ENCODE results near the gene CENPU. TPM values are rescaled to one million over a fixed set of nuclear protein-coding genes. Genes with fewer than 3 reads are reported as not detected.

CENPU gene
- total RNA-seq, 2 donors from 2014 or later = 2.6 to 15.5 TPM

DNA sequence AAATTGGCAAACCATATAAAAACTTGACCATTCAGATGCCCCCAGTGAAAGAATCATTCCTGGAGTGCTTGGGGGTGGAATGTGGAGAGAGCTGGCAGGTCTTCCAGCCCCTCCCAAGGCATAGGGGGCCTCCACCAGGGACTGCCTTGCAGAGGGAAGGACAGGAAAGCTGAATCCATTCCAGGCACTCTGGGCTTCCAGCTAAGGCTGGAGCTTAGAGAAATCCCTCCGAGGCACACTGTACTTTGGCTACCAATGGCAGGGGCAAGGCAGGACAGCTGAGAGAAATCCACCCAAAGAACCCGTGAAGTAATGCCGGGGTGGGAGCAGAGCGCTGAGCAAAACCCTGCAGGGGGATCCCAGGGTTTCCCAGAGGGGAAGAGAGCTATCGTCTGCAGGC lies 4.0 kb downstream of the CENPU start:
- intact Hi-C loops (cut with DNase I) = loop anchor here (5.0 kb wide), 2 partner anchors 83 to 193 kb away; partner anchors contain the start of genes CASP3 and PRIMPOL
- DNase-seq (ENCODE audit: low spot score) = no peak
- no peaks in the 10 kb centered on the region for H3K9me3 ChIP-seq
- no peaks in the 10 kb centered on the region for H3K27me3 ChIP-seq (replicated peaks; ENCODE audit: insufficient read depth)
- H3K27ac ChIP-seq = no peak overlapping the region
- H3K4me1 ChIP-seq (replicated peaks) = no peaks in the 10 kb centered on the region
- TF ChIP-seq, protein P1, sequence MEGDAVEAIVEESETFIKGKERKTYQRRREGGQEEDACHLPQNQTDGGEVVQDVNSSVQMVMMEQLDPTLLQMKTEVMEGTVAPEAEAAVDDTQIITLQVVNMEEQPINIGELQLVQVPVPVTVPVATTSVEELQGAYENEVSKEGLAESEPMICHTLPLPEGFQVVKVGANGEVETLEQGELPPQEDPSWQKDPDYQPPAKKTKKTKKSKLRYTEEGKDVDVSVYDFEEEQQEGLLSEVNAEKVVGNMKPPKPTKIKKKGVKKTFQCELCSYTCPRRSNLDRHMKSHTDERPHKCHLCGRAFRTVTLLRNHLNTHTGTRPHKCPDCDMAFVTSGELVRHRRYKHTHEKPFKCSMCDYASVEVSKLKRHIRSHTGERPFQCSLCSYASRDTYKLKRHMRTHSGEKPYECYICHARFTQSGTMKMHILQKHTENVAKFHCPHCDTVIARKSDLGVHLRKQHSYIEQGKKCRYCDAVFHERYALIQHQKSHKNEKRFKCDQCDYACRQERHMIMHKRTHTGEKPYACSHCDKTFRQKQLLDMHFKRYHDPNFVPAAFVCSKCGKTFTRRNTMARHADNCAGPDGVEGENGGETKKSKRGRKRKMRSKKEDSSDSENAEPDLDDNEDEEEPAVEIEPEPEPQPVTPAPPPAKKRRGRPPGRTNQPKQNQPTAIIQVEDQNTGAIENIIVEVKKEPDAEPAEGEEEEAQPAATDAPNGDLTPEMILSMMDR (IDR thresholded peaks at IDR 0.05) = no peak
- TF ChIP-seq POLR2AphosphoS5 (IDR thresholded peaks at IDR 0.05) (no peak), POLR2A (IDR thresholded peaks at IDR 0.05) (no peak)
- H3K4me3 ChIP-seq = no peak overlapping the region
- whole genome bisulfite sequencing = 70% methylated on average over 5 of the region's 5 CpGs
- H3K36me3 ChIP-seq = no peaks in the 10 kb centered on the region

DNA sequence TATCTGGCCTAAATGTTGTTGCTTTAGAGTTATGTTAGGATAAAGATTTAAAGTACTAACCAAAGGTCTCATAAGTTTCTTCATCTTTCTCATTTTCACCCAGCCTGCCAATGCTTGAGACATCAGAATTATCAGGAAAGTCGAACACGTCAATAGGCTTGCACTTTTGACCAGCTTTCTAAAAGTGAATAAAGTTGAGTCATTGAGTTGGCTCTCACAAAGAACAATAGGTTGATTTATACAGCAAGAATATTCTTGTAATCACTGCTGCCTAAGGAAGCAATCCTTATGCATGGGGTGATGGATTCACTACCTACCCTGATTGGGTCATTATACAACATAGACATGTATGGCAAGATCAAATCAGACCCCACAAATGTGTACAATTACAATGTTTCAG lies 5.0 kb downstream of the CENPU start:
- Histone ChIP-seq H3K9me3 (no peaks in the 10 kb centered on the region), H3K27me3 (replicated peaks; ENCODE audit: insufficient read depth) (no peaks in the 10 kb centered on the region), H3K4me1 (replicated peaks) (no peaks in the 10 kb centered on the region), H3K4me3 (no peak overlapping the region), H3K36me3 (no peaks in the 10 kb centered on the region), H3K27ac (no peak overlapping the region)
- intact Hi-C loops (cut with DNase I) = no loop called here
- TF ChIP-seq POLR2AphosphoS5 (IDR thresholded peaks at IDR 0.05) = no peak
- TF ChIP-seq POLR2A (IDR thresholded peaks at IDR 0.05) = no peak
- TF ChIP-seq, protein P1 (IDR thresholded peaks at IDR 0.05) = no peak
- no peak for DNase-seq (ENCODE audit: low spot score)
- 72% methylated on average over 2 of the region's 2 CpGs for WGBS

DNA sequence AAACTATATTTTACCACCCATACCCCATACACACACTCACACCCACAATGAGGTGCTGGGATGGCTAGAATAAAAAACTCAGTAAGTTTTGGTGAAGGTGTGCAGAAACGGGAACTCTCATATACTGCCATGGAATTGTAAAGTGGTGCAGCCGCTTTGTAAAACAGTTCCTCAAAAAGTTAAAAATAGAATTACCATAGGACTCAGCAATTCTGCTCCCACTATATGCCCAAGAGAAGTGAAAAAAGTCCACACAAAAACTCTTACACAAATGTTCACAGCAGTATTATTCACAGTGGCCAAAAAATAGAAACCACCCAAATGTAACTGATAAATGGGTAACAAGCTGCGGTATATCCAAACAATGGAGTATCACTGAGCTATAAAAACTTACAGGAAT lies 6.5 kb downstream of the CENPU start:
- no peak for TF ChIP-seq POLR2A (IDR thresholded peaks at IDR 0.05)
- TF ChIP-seq POLR2AphosphoS5 (IDR thresholded peaks at IDR 0.05) = no peak
- TF ChIP-seq, protein P1 (IDR thresholded peaks at IDR 0.05) = no peak
- Histone ChIP-seq H3K4me3 (no peak overlapping the region), H3K9me3 (no peaks in the 10 kb centered on the region), H3K4me1 (replicated peaks) (no peaks in the 10 kb centered on the region), H3K27ac (no peak overlapping the region), H3K36me3 (no peaks in the 10 kb centered on the region), H3K27me3 (replicated peaks; ENCODE audit: insufficient read depth) (no peaks in the 10 kb centered on the region)
- DNase-seq (ENCODE audit: low spot score) = no peak
- intact Hi-C loops (cut with DNase I) = no loop called here
- 95% methylated on average over 3 of the region's 3 CpGs for WGBS

DNA sequence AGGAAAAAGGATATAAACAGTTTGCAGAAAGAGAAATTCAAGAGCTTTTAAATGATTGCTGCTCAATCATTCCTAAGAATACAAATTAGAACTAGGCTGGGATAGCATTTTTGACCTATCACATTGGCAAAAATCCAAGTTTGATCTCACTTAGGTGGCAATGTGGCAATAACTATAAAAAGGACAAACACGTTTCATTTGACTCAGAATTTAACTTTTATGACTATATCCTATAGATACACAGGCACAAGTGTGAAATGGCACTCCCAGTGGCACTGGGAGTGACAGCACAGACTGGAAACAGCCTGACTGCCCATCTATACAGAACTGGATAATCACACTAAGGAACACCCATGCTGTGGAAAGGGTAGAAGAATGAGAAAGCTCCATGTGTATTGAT lies 11.1 kb downstream of the CENPU start:
- Histone ChIP-seq H3K27me3 (replicated peaks; ENCODE audit: insufficient read depth) (no peaks in the 10 kb centered on the region), H3K36me3 (no peaks in the 10 kb centered on the region), H3K27ac (no peak overlapping the region), H3K4me3 (no peak overlapping the region), H3K4me1 (replicated peaks) (no peaks in the 10 kb centered on the region), H3K9me3 (no peaks in the 10 kb centered on the region)
- TF ChIP-seq POLR2A (IDR thresholded peaks at IDR 0.05) (no peak), POLR2AphosphoS5 (IDR thresholded peaks at IDR 0.05) (no peak)
- TF ChIP-seq, protein P1 (IDR thresholded peaks at IDR 0.05) = no peak
- intact Hi-C loops (cut with DNase I) = no loop called here
- DNase-seq (ENCODE audit: low spot score) = no peak
- WGBS = 32% methylated on average over 1 of the region's 1 CpG

DNA sequence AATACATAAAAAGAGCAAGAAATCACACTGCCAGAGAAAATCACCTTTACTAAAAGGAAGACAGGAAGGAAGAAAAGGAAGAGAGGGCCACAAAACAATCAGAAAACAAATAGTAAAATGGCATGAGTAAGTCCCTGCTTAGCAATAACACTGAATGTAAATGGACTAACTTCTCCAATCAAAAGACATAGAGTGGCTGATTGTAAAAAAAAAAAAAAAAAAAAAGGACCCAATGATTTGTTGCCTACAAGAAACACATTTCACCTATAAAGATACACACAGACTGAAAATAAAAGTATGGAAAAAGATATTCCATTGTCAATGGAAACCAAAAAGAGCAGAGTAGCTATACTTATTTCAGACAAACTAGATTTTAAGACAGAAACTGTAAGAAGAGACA lies 12.6 kb downstream of the CENPU start:
- H3K4me1 ChIP-seq (replicated peaks) = no peaks in the 10 kb centered on the region
- H3K36me3 ChIP-seq = no peaks in the 10 kb centered on the region
- no peak overlapping the region for H3K4me3 ChIP-seq
- no peak overlapping the region for H3K27ac ChIP-seq
- intact Hi-C loops (cut with DNase I) = no loop called here
- no peak for TF ChIP-seq POLR2AphosphoS5 (IDR thresholded peaks at IDR 0.05)
- no peak for TF ChIP-seq POLR2A (IDR thresholded peaks at IDR 0.05)
- TF ChIP-seq, protein P1 (IDR thresholded peaks at IDR 0.05) = no peak
- no peaks in the 10 kb centered on the region for H3K27me3 ChIP-seq (replicated peaks; ENCODE audit: insufficient read depth)
- H3K9me3 ChIP-seq = no peaks in the 10 kb centered on the region
- no peak for DNase-seq (ENCODE audit: low spot score)
